OCI-LY7 (cell line): Measurements from ENCODE around the gene ZNF598. TPM values are rescaled to one million over a fixed set of nuclear protein-coding genes. Genes with fewer than 3 reads are reported as not detected.

Source experiments
- BruUV-seq: library from RNA; stranded (reverse); fragments of 400-500 nt; replicated peaks from 2 replicates; lab custom pipeline; 2021; lab: Mats Ljungman, UMichigan
- CTCF ChIA-PET: fragments of 300-600 bp; sonication (Branson Sonifier 250); formaldehyde crosslinking; loops from one replicate; lab custom pipeline; 2022; ENCODE audit warnings: antibody characterized with exemption; ENCODE audit not compliant: unreplicated experiment; lab: Charles Lee
- POLR2A ChIA-PET: fragments of 300-600 bp; sonication (Branson Sonifier 250); formaldehyde crosslinking; loops from one replicate; lab custom pipeline; 2022; ENCODE audit warnings: antibody characterized with exemption; lab: Charles Lee
- DNase-seq: peaks from one replicate; pipeline ENCODE4 v3.0.0-alpha.2; 2015; ENCODE audit warnings: low spot score
- H2AFZ ChIP-seq: fragments of 200-600 bp; sonication (generic), shearing (Covaris generic); 2 replicates; pipeline ENCODE4 v1.6.1; 2014; ENCODE audit warnings: mild to moderate bottlenecking, antibody characterized with exemption, low read length, moderate library complexity
- H3K27ac ChIP-seq: fragments of 200-600 bp; sonication (generic); 2 replicates; pipeline ENCODE4 v1.5.1; 2014; ENCODE audit warnings: mixed run types, low read depth, mild to moderate bottlenecking, moderate library complexity, low read length, inconsistent platforms; ENCODE audit not compliant: poor library complexity, severe bottlenecking
- H3K36me3 ChIP-seq: fragments of 200-600 bp; sonication (generic); 2 replicates; pipeline ENCODE4 v1.6.1; 2014; ENCODE audit warnings: mild to moderate bottlenecking, antibody characterized with exemption, low read length, moderate library complexity, mixed read lengths; ENCODE audit not compliant: insufficient read depth
- H3K4me1 ChIP-seq: fragments of 200-600 bp; sonication (generic); 2 replicates; pipeline ENCODE4 v1.5.1; 2014; ENCODE audit warnings: mild to moderate bottlenecking, low read length; ENCODE audit not compliant: insufficient read depth, poor library complexity, severe bottlenecking
- H3K4me2 ChIP-seq: fragments of 200-600 bp; sonication (generic); 2 replicates; pipeline ENCODE4 v1.6.1; 2014; ENCODE audit warnings: mild to moderate bottlenecking, low read length
- H3K4me3 ChIP-seq: fragments of 200-600 bp; sonication (generic); 2 replicates; pipeline ENCODE4 v1.5.1; 2014; ENCODE audit warnings: mild to moderate bottlenecking, low read depth, low read length; ENCODE audit not compliant: poor library complexity, severe bottlenecking
- H3K79me2 ChIP-seq: fragments of 200-600 bp; sonication (generic); 2 replicates; pipeline ENCODE4 v1.6.1; 2016; ENCODE audit warnings: low read depth, mild to moderate bottlenecking, low read length, moderate library complexity, mixed read lengths; ENCODE audit not compliant: insufficient read depth
- H3K9me2 ChIP-seq: fragments of 200-600 bp; sonication (generic); 2 replicates; pipeline ENCODE4 v1.6.1; 2016; ENCODE audit warnings: mild to moderate bottlenecking, low read length, mixed read lengths; ENCODE audit not compliant: insufficient read depth
- H3K9me3 ChIP-seq: fragments of 200-600 bp; sonication (generic); 2 replicates; pipeline ENCODE4 v1.6.1; 2014; ENCODE audit warnings: mild to moderate bottlenecking, mixed run types, low read length, mixed read lengths
- H4K20me1 ChIP-seq: fragments of 200-600 bp; sonication (generic); 2 replicates; pipeline ENCODE4 v1.6.1; 2014; ENCODE audit warnings: mild to moderate bottlenecking, antibody characterized with exemption, low read length, moderate library complexity, mixed read lengths; ENCODE audit not compliant: insufficient read depth
- EZH2phosphoT487 ChIP-seq: fragments of 200-600 bp; sonication (generic); IDR thresholded peaks from 2 replicates; pipeline ENCODE4 v1.6.1; 2018; ENCODE audit warnings: low read depth, borderline replicate concordance, mild to moderate bottlenecking, mixed run types, antibody characterized with exemption, low read length, moderate library complexity, mixed read lengths
- intact Hi-C: fragments of 100-400 bp; cut with micrococcal nuclease; formaldehyde crosslinking; loops from one replicate; pipeline ENCODE4 v1.10.0; 2022; ENCODE audit not compliant: unreplicated experiment
- total RNA-seq, 2 experiments: library from RNA; depleted of rRNA in 1 of 2; stranded (reverse); fragments of >200 nt in 1 of 2; shearing (Covaris generic) in 1 of 2; gene quantifications; 2 replicates each; pipeline ENCODE4 v1.2.3, GENCODE V29; 2014 to 2022
- TF ChIP-seq, protein P1 (sequence below): fragments of 200-600 bp; sonication (generic); conservative IDR thresholded peaks from 2 replicates; pipeline ENCODE4 v1.5.1; 2014; ENCODE audit warnings: mild to moderate bottlenecking, antibody characterized with exemption, low read length, moderate library complexity, mixed read lengths

The ZNF598 gene
- total RNA-seq, 2 experiments from 2014 or later, result 26.3 to 80.4 TPM

DNA sequence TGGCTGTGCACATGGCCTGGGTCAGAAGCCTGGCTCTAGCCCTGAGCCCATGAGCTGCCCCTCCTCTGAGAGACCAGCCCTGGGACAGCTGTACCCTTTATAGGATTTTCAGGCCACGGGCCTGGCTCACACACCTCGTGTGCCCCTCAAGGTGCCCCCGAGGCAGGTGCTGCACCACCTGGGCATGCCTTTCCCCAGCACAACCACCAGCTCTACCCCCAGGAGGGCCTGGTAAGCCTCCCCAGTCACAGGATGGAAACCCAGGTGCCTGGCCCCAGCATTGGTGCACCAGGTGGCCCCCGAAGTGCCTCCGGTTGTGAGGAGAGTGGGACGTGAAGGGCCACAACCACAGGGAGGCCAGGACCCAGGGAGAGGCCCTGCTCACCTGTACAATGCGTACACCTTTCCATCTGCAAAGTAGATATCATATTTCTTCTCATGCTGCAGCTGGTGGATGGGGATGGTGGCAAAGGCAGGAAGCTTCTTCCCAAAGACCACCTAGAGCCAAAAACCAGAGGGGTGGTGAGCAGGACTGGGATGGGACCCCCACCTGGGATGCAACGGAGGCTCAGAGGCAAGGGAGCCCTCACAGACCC is 6.3 kb downstream of the ZNF598 start:
- intact Hi-C loops, result no loop called here

DNA sequence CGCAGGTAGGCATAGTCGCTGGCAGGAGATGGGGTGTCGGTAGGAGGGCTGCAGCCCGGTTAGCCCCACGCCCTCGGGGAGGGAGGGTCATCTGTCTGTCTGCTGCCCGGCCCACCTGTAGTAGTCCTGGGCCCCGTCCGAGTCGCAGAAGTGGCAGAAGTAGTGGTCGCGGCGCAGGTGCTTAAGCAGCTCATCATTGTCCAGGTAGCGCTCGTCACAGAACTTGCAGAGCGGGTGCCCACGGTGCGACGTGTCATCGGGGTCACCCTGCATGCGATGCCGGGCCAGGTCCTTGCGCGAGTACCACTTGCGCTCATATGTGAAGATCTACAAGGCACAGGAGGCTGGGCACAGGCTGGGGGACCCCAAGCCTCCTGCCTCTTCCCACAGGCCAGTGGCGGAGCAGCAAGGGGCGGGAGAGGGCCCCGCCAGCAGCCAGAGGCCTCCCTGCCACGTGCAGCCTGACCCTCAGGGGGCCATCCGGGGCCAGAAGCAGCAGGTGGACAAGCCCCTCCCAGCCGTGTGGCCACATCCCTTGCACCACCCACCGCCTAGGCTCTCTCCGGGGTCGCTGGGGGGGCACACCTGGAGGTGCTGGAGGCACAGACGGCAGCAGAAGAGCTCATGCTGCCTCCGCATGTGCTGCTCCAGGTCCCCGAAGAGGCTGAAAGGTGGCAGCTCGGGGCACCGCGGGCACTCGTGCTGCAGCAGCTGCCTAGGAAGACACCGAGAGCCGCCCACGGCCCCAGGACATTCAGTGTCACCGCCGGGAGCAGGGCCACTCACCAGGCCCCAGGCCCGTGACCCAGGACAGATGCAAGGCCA is 7.0 kb downstream of the ZNF598 start:
- Histone ChIP-seq H3K9me3 (no peaks in the 10 kb centered on the region), H3K4me2 (no peak overlapping the region), H3K9me2 (no peaks in the 10 kb centered on the region), H3K79me2 (peaks cover 14% of the 10 kb centered on the region), H3K4me3 (no peak overlapping the region), H2AFZ (no peak overlapping the region), H3K36me3 (peaks cover 71% of the 10 kb centered on the region), H3K4me1 (peaks cover 17% of the 10 kb centered on the region), H3K27ac (no peak overlapping the region), H4K20me1 (peaks cover 3% of the 10 kb centered on the region; the same call in 1 of the 2 replicates)
- DNase-seq, result no peak
- TF ChIP-seq, protein P1, sequence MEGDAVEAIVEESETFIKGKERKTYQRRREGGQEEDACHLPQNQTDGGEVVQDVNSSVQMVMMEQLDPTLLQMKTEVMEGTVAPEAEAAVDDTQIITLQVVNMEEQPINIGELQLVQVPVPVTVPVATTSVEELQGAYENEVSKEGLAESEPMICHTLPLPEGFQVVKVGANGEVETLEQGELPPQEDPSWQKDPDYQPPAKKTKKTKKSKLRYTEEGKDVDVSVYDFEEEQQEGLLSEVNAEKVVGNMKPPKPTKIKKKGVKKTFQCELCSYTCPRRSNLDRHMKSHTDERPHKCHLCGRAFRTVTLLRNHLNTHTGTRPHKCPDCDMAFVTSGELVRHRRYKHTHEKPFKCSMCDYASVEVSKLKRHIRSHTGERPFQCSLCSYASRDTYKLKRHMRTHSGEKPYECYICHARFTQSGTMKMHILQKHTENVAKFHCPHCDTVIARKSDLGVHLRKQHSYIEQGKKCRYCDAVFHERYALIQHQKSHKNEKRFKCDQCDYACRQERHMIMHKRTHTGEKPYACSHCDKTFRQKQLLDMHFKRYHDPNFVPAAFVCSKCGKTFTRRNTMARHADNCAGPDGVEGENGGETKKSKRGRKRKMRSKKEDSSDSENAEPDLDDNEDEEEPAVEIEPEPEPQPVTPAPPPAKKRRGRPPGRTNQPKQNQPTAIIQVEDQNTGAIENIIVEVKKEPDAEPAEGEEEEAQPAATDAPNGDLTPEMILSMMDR, result no peak
- TF ChIP-seq EZH2phosphoT487, result no peak
- ChIA-PET POLR2A (interaction anchor here (0.5 kb wide), 1 partner anchor 8 kb away, joined by 6 read pairs; no protein-coding TSS in a partner anchor), CTCF (no interaction called here)
- intact Hi-C loops, result no loop called here
- BruUV-seq, result no TSS peak

More for the DNA sequence above, 6.3 kb downstream of the ZNF598 start:
- ChIA-PET POLR2A (interaction anchor here (0.5 kb wide), 1 partner anchor 8 kb away, joined by 6 read pairs; no protein-coding TSS in a partner anchor), CTCF (no interaction called here)
- H3K4me1 ChIP-seq, result peaks cover 24% of the 10 kb centered on the region
- peaks cover 21% of the 10 kb centered on the region for H3K79me2 ChIP-seq
- no peak overlapping the region for H3K4me2 ChIP-seq
- no peak overlapping the region for H3K4me3 ChIP-seq
- H3K9me3 ChIP-seq, result no peaks in the 10 kb centered on the region
- H2AFZ ChIP-seq, result no peak overlapping the region
- H3K9me2 ChIP-seq, result no peaks in the 10 kb centered on the region
- BruUV-seq, result no TSS peak
- H4K20me1 ChIP-seq, result peaks cover 5% of the 10 kb centered on the region; the same call in 1 of the 2 replicates
- H3K36me3 ChIP-seq, result peaks cover 69% of the 10 kb centered on the region
- no peak for DNase-seq
- no peak overlapping the region for H3K27ac ChIP-seq
- TF ChIP-seq, protein P1, result no peak
